Loucy (cell line): Measurements from ENCODE around the gene ST8SIA5.

Experiments
- H2AFZ ChIP-seq: fragments of 200-600 bp; sonication (generic); 2 replicates; pipeline ENCODE4 v1.6.0; 2016; ENCODE audit warnings: antibody characterized with exemption, mild to moderate bottlenecking, low read length, moderate library complexity
- H3F3A ChIP-seq: fragments of 200-600 bp; 2 replicates; pipeline ENCODE4 v1.6.0; 2016; ENCODE audit warnings: antibody characterized with exemption, low read depth, mild to moderate bottlenecking
- H3K27me3 ChIP-seq: fragments of 200-600 bp; sonication (generic); 2 replicates; pipeline ENCODE4 v1.6.1; 2014; ENCODE audit warnings: low read length, mild to moderate bottlenecking; ENCODE audit not compliant: insufficient read depth, poor library complexity, severe bottlenecking
- H3K36me3 ChIP-seq: fragments of 200-600 bp; sonication (generic); 2 replicates; pipeline ENCODE4 v1.6.1; 2016; ENCODE audit warnings: low read length; ENCODE audit not compliant: insufficient read depth
- H3K4me1 ChIP-seq: fragments of 200-600 bp; sonication (generic); 2 replicates; pipeline ENCODE4 v1.5.1; 2014; ENCODE audit warnings: low read length, mild to moderate bottlenecking; ENCODE audit not compliant: insufficient read depth, poor library complexity, severe bottlenecking
- H3K4me2 ChIP-seq: fragments of 200-600 bp; sonication (generic); 2 replicates; pipeline ENCODE4 v1.6.0; 2014; ENCODE audit warnings: antibody characterized with exemption, low read length, low read depth, mild to moderate bottlenecking; ENCODE audit not compliant: poor library complexity, severe bottlenecking
- H3K4me3 ChIP-seq: fragments of 200-600 bp; sonication (generic); 2 replicates; pipeline ENCODE4 v1.5.1; 2014; ENCODE audit warnings: low read length, mild to moderate bottlenecking, mixed read lengths; ENCODE audit not compliant: poor library complexity, severe bottlenecking
- H3K79me2 ChIP-seq: fragments of 200-600 bp; sonication (generic); 2 replicates; pipeline ENCODE4 v1.6.1; 2014; ENCODE audit warnings: low read length; ENCODE audit not compliant: insufficient read depth
- H3K9ac ChIP-seq: fragments of 200-600 bp; sonication (generic); 2 replicates; pipeline ENCODE4 v1.6.0; 2014; ENCODE audit warnings: mild to moderate bottlenecking, low read depth, low read length, moderate library complexity; ENCODE audit not compliant: poor library complexity, severe bottlenecking
- H3K9me2 ChIP-seq: fragments of 200-600 bp; sonication (generic); replicated peaks from 2 replicates; pipeline ENCODE4 v1.6.1; 2016; ENCODE audit warnings: low read depth, low read length, mixed read lengths
- H3K9me3 ChIP-seq: fragments of 200-600 bp; sonication (generic); 2 replicates; pipeline ENCODE4 v1.6.1; 2014; ENCODE audit warnings: mild to moderate bottlenecking, antibody characterized with exemption, low read length, low read depth; ENCODE audit not compliant: insufficient read depth
- H4K20me1 ChIP-seq: fragments of 200-600 bp; sonication (generic); 2 replicates; pipeline ENCODE4 v1.6.0; 2014; ENCODE audit warnings: antibody characterized with exemption, low read length, mild to moderate bottlenecking; ENCODE audit not compliant: insufficient read depth, poor library complexity, severe bottlenecking
- EZH2phosphoT487 ChIP-seq: fragments of 200-600 bp; IDR thresholded peaks from 2 replicates; pipeline ENCODE4 v1.6.1; 2018; ENCODE audit warnings: antibody characterized with exemption, mild to moderate bottlenecking, moderate library complexity, borderline replicate concordance
- TF ChIP-seq, protein P1 (sequence below): fragments of 200-600 bp; sonication (generic); conservative IDR thresholded peaks from 2 replicates; pipeline ENCODE4 v1.5.1; 2014; ENCODE audit warnings: mild to moderate bottlenecking, antibody characterized with exemption, low read length

ST8SIA5 gene

DNA sequence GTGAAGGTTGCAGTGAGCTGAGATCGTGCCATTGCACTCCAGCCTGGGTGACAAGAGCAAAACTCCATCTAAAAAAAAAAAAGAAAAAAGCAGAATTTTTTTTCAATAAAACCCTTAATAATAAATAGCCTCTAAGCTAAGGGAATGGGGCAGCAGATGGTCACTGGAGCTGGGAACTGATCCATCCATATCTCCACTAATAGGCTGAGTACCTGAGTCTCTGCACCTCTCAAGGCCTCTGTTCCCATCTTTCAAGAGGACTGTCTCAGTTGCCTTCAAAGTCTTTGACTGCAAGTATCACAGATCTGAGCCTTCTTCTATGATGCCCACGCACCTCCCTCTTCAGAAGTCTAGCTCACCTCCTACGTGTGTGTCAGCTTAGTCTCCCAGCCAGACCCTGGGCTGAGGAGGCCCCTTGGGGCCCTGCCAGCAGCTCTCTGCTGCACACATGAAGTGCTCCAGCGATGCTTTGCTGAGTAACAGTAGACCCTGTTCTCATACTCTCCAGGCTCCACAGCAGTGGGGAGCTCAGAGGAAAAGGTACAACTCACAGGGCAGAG is 32.9 kb downstream of the ST8SIA5 start:
- no peaks in the 10 kb centered on the region for H3K9me2 ChIP-seq
- no peaks in the 10 kb centered on the region for H3K4me1 ChIP-seq
- H3K36me3 ChIP-seq: no peaks in the 10 kb centered on the region
- no peak overlapping the region for H3K4me2 ChIP-seq
- H3K27me3 ChIP-seq: no peaks in the 10 kb centered on the region
- no peak overlapping the region for H2AFZ ChIP-seq
- no peaks in the 10 kb centered on the region for H3K9me3 ChIP-seq
- no peaks in the 10 kb centered on the region for H4K20me1 ChIP-seq
- TF ChIP-seq EZH2phosphoT487: no peak
- TF ChIP-seq, protein P1, sequence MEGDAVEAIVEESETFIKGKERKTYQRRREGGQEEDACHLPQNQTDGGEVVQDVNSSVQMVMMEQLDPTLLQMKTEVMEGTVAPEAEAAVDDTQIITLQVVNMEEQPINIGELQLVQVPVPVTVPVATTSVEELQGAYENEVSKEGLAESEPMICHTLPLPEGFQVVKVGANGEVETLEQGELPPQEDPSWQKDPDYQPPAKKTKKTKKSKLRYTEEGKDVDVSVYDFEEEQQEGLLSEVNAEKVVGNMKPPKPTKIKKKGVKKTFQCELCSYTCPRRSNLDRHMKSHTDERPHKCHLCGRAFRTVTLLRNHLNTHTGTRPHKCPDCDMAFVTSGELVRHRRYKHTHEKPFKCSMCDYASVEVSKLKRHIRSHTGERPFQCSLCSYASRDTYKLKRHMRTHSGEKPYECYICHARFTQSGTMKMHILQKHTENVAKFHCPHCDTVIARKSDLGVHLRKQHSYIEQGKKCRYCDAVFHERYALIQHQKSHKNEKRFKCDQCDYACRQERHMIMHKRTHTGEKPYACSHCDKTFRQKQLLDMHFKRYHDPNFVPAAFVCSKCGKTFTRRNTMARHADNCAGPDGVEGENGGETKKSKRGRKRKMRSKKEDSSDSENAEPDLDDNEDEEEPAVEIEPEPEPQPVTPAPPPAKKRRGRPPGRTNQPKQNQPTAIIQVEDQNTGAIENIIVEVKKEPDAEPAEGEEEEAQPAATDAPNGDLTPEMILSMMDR: no peak
- H3F3A ChIP-seq: no peaks in the 10 kb centered on the region
- H3K4me3 ChIP-seq: no peak overlapping the region
- H3K79me2 ChIP-seq: no peaks in the 10 kb centered on the region
- H3K9ac ChIP-seq: no peak overlapping the region

DNA sequence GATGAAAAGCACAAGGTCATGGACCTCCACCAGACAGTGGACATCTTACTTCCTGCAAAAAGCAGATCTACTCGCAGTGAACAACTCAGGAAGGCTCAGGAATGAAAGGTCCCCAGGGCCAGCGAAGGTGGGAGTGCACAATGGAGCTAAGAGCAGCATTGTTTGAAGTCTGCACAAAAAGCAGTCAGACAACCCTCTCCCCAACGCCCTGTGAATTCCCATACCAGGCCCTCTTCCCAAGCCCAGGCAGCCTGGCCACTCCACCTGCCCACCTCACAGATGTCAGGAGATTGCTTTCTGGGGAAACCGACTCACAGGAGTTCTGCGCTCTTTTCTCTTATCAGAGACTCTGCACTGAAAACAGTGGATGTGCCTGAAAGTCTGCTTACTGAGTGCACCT is 34.8 kb downstream of the ST8SIA5 start:
- no peaks in the 10 kb centered on the region for H3F3A ChIP-seq
- no peak overlapping the region for H3K4me2 ChIP-seq
- H2AFZ ChIP-seq: no peak overlapping the region
- H3K36me3 ChIP-seq: no peaks in the 10 kb centered on the region
- H3K79me2 ChIP-seq: no peaks in the 10 kb centered on the region
- H3K9me3 ChIP-seq: no peaks in the 10 kb centered on the region
- no peak overlapping the region for H3K4me3 ChIP-seq
- no peaks in the 10 kb centered on the region for H4K20me1 ChIP-seq
- no peak overlapping the region for H3K9ac ChIP-seq
- no peaks in the 10 kb centered on the region for H3K4me1 ChIP-seq
- H3K9me2 ChIP-seq: no peaks in the 10 kb centered on the region
- H3K27me3 ChIP-seq: no peaks in the 10 kb centered on the region
- TF ChIP-seq, protein P1: no peak
- no peak for TF ChIP-seq EZH2phosphoT487

DNA sequence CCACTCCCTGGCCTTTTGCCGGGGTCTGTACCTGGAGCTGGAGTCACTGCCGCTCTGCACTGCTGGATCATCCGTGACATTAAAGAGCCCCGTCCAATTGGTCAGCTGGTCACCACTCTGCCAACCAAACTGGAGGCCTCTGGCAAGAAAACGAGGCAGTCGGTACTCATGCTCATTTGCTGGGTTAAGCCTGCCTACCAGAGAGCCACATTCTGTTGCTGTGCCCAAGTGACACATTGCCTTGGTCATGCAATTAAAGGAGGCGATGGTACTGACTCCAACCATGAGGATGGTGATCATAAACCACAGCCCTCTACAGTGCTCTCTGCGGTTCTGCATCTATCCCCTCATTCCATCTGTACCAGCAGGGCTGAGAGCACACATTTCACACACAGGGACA is 35.5 kb downstream of the ST8SIA5 start:
- Histone ChIP-seq H3K9ac (no peak overlapping the region), H3K9me2 (no peaks in the 10 kb centered on the region), H3K9me3 (no peaks in the 10 kb centered on the region), H3K4me1 (no peaks in the 10 kb centered on the region), H3K36me3 (no peaks in the 10 kb centered on the region), H3K4me2 (no peak overlapping the region), H2AFZ (no peak overlapping the region), H3K79me2 (no peaks in the 10 kb centered on the region), H3K4me3 (no peak overlapping the region), H3F3A (no peaks in the 10 kb centered on the region), H3K27me3 (no peaks in the 10 kb centered on the region), H4K20me1 (no peaks in the 10 kb centered on the region)
- TF ChIP-seq, protein P1: no peak
- no peak for TF ChIP-seq EZH2phosphoT487
